DMS153 treated with DMSO at 0.1 percent for 48 hours (cell line): Measurements from ENCODE around the gene PRKN.

ENCODE experiments used
- DNase-seq: peaks from one replicate; lab custom pipeline; 2025; ENCODE audit not compliant: unreplicated experiment; lab: John Stamatoyannopoulos, UW

Gene PRKN

GRCh38 chr6:161410076-161410475, 1317.5 kb downstream of the PRKN start:
- DNase-seq, result no peak

GRCh38 chr6:161409353-161409752, 1318.2 kb downstream of the PRKN start:
- DNase-seq, result no peak

GRCh38 chr6:161408041-161408440, 1319.5 kb downstream of the PRKN start:
- DNase-seq, result no peak

GRCh38 chr6:161407581-161407980, 1320.0 kb downstream of the PRKN start:
- no peak for DNase-seq

- DNase-seq, result no peak
Measured at GRCh38 chr6:161407115-161407514, 1320.5 kb downstream of the PRKN start.

- DNase-seq, result no peak
Measured at GRCh38 chr6:161406646-161407045, 1320.9 kb downstream of the PRKN start.

GRCh38 chr6:161405418-161405817, 1322.1 kb downstream of the PRKN start:
- no peak for DNase-seq

GRCh38 chr6:161403717-161404116, 1323.8 kb downstream of the PRKN start:
- DNase-seq, result no peak

GRCh38 chr6:161401587-161402309, 1325.8 kb downstream of the PRKN start:
- no peak for DNase-seq

- no peak for DNase-seq
Measured at GRCh38 chr6:161400671-161401070, 1326.9 kb downstream of the PRKN start.

- no peak for DNase-seq
Measured at GRCh38 chr6:161396539-161396938, 1331.0 kb downstream of the PRKN start.

- DNase-seq, result no peak
Measured at GRCh38 chr6:161395716-161396231, 1331.8 kb downstream of the PRKN start.

GRCh38 chr6:161394437-161394836, 1333.1 kb downstream of the PRKN start:
- DNase-seq, result no peak

- peak; percentile 3 for DNase-seq
Measured at GRCh38 chr6:161393839-161394364, 1333.7 kb downstream of the PRKN start.

- no peak for DNase-seq
Measured at GRCh38 chr6:161393292-161393691, 1334.3 kb downstream of the PRKN start.

GRCh38 chr6:161389756-161390155, 1337.8 kb downstream of the PRKN start:
- DNase-seq, result no peak

GRCh38 chr6:161383951-161384350, 1343.6 kb downstream of the PRKN start:
- DNase-seq, result no peak

- DNase-seq, result no peak
Measured at GRCh38 chr6:161379834-161380582, 1347.6 kb downstream of the PRKN start.

GRCh38 chr6:161378115-161378514, 1349.5 kb downstream of the PRKN start:
- no peak for DNase-seq

- no peak for DNase-seq
Measured at GRCh38 chr6:161377116-161377515, 1350.5 kb downstream of the PRKN start.

- no peak for DNase-seq
Measured at GRCh38 chr6:161376367-161376766, 1351.2 kb downstream of the PRKN start.
